ENCODE measurements around the gene MEGF6. TPM values are rescaled to one million over a fixed set of nuclear protein-coding genes. Genes with fewer than 3 reads are reported as not detected.

Gene MEGF6
- total RNA-seq, 2 donors from 2014 or later, result 67.3 to 82.5 TPM

DNA sequence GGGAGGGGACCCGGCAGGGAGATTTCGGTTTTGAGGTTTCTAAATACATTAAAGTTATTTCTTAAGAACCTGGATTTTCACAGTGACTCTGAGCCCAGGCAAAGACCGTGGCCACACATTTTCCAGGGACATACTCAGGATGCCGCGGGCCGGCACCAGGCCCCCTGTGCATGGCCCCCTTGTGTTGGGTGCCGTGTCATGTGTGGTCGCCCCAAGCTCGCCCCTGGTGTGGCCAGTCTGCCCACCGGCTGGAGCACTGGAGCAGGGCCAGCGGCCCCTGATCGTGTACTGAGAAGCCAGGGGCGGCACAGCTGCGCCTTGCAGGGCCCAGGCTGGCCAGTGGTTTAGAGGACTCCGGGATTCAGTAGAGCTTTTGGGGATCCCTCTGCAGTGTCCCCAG is 130.3 kb downstream of the MEGF6 start:
- Histone ChIP-seq H3K4me3 (no peak overlapping the region), H3K27ac (no peak overlapping the region), H3K36me3 (no peaks in the 10 kb centered on the region), H3K27me3 (replicated peaks; ENCODE audit: insufficient read depth) (no peaks in the 10 kb centered on the region), H3K4me1 (replicated peaks) (no peaks in the 10 kb centered on the region), H3K9me3 (no peaks in the 10 kb centered on the region)
- TF ChIP-seq, protein P1, sequence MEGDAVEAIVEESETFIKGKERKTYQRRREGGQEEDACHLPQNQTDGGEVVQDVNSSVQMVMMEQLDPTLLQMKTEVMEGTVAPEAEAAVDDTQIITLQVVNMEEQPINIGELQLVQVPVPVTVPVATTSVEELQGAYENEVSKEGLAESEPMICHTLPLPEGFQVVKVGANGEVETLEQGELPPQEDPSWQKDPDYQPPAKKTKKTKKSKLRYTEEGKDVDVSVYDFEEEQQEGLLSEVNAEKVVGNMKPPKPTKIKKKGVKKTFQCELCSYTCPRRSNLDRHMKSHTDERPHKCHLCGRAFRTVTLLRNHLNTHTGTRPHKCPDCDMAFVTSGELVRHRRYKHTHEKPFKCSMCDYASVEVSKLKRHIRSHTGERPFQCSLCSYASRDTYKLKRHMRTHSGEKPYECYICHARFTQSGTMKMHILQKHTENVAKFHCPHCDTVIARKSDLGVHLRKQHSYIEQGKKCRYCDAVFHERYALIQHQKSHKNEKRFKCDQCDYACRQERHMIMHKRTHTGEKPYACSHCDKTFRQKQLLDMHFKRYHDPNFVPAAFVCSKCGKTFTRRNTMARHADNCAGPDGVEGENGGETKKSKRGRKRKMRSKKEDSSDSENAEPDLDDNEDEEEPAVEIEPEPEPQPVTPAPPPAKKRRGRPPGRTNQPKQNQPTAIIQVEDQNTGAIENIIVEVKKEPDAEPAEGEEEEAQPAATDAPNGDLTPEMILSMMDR (IDR thresholded peaks at IDR 0.05), result no peak
- TF ChIP-seq POLR2A (IDR thresholded peaks at IDR 0.05) (no peak), POLR2AphosphoS5 (IDR thresholded peaks at IDR 0.05) (no peak)
- intact Hi-C loops (cut with DNase I), result no loop called here
- DNase-seq (ENCODE audit: low spot score), result no peak
- WGBS, result 62% methylated on average over 15 of the region's 15 CpGs

GRCh38 chr1:3480369-3480719 is 131.0 kb downstream of the MEGF6 start:
- no peaks in the 10 kb centered on the region for H3K9me3 ChIP-seq
- DNase-seq (ENCODE audit: low spot score), result no peak
- H3K27me3 ChIP-seq (replicated peaks; ENCODE audit: insufficient read depth), result no peaks in the 10 kb centered on the region
- no peak overlapping the region for H3K27ac ChIP-seq
- intact Hi-C loops (cut with DNase I), result no loop called here
- H3K36me3 ChIP-seq, result no peaks in the 10 kb centered on the region
- TF ChIP-seq, protein P1 (IDR thresholded peaks at IDR 0.05), result no peak
- TF ChIP-seq POLR2AphosphoS5 (IDR thresholded peaks at IDR 0.05), result no peak
- TF ChIP-seq POLR2A (IDR thresholded peaks at IDR 0.05), result no peak
- 76% methylated on average over 19 of the region's 21 CpGs for WGBS
- no peaks in the 10 kb centered on the region for H3K4me1 ChIP-seq (replicated peaks)
- no peak overlapping the region for H3K4me3 ChIP-seq

- no peaks in the 10 kb centered on the region for H3K36me3 ChIP-seq
- 67% methylated on average over 20 of the region's 30 CpGs for WGBS
- intact Hi-C loops (cut with DNase I), result no loop called here
These were observed 131.6 kb downstream of the MEGF6 start for GRCh38 chr1:3479511-3480368.

DNA sequence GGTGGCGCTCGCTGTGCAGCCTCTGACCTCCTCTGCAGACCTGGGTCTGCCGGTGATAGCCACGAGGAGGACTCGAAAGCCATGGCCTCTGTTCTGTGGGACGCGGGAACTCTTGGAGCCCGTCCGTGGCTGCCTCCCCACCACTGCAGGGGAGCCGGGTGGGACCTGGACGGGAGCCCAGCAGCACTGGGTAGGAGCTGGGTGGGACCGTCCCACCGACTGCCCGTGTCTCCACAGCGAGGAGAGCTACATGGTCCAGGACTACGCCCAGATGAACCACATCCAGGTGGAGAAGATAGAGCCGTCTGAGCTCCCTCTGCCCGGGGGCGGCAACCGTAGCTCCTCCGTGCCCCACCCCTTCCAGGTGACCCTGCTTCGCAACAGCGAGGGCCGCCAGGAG is 133.1 kb downstream of the MEGF6 start:
- TF ChIP-seq POLR2A (IDR thresholded peaks at IDR 0.05), result no peak
- TF ChIP-seq, protein P1 (IDR thresholded peaks at IDR 0.05), result no peak
- no peaks in the 10 kb centered on the region for H3K4me1 ChIP-seq (replicated peaks)
- intact Hi-C loops (cut with DNase I), result no loop called here
- 80% methylated on average over 21 of the region's 24 CpGs for WGBS
- H3K36me3 ChIP-seq, result no peaks in the 10 kb centered on the region
- no peak overlapping the region for H3K4me3 ChIP-seq
- no peak for DNase-seq (ENCODE audit: low spot score)
- H3K27ac ChIP-seq, result no peak overlapping the region
- no peaks in the 10 kb centered on the region for H3K9me3 ChIP-seq
- H3K27me3 ChIP-seq (replicated peaks; ENCODE audit: insufficient read depth), result no peaks in the 10 kb centered on the region

More at GRCh38 chr1:3479511-3480368, 131.6 kb downstream of the MEGF6 start:
- no peak for DNase-seq (ENCODE audit: low spot score)
- H3K4me3 ChIP-seq, result no peak overlapping the region
- TF ChIP-seq POLR2AphosphoS5 (IDR thresholded peaks at IDR 0.05) (no peak), POLR2A (IDR thresholded peaks at IDR 0.05) (no peak)
- TF ChIP-seq, protein P1 (IDR thresholded peaks at IDR 0.05), result no peak
- no peaks in the 10 kb centered on the region for H3K27me3 ChIP-seq (replicated peaks; ENCODE audit: insufficient read depth)
- H3K4me1 ChIP-seq (replicated peaks), result no peaks in the 10 kb centered on the region
- no peaks in the 10 kb centered on the region for H3K9me3 ChIP-seq
- H3K27ac ChIP-seq, result no peak overlapping the region
